ENCODE measurements around the gene RBMX. TPM values are rescaled to one million over a fixed set of nuclear protein-coding genes. Genes with fewer than 3 reads are reported as not detected.

The RBMX gene
- total RNA-seq, 1 experiment from 2014 or later = 261 TPM

DNA sequence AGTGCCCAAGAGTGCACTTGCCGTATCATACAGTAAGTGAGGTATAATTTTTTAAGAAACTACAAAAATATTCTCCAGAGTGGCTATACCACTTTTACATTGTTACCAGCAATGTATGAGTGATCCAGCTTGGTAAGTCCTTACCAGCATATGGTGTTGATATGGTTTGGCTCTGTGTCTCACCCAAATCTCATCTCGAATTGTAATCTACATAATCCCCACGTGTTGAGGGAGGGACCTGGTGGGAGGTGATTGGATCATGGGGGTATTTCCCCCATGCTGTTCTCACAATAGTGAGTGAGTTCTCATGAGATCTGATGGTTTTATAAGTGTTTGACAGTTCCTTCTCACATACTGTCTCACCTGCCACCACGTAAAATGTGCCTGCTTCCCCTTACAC lies 44.8 kb downstream of the RBMX start:
- TF ChIP-seq, protein P1, sequence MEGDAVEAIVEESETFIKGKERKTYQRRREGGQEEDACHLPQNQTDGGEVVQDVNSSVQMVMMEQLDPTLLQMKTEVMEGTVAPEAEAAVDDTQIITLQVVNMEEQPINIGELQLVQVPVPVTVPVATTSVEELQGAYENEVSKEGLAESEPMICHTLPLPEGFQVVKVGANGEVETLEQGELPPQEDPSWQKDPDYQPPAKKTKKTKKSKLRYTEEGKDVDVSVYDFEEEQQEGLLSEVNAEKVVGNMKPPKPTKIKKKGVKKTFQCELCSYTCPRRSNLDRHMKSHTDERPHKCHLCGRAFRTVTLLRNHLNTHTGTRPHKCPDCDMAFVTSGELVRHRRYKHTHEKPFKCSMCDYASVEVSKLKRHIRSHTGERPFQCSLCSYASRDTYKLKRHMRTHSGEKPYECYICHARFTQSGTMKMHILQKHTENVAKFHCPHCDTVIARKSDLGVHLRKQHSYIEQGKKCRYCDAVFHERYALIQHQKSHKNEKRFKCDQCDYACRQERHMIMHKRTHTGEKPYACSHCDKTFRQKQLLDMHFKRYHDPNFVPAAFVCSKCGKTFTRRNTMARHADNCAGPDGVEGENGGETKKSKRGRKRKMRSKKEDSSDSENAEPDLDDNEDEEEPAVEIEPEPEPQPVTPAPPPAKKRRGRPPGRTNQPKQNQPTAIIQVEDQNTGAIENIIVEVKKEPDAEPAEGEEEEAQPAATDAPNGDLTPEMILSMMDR (IDR thresholded peaks at IDR 0.05; ENCODE audit: insufficient read depth in 1 of 2, low read depth in 1 of 2, low read length in 1 of 2, severe bottlenecking in 1 of 2, unreplicated experiment in 1 of 2) = no peak
- H3K9me3 Mint-ChIP-seq (ENCODE audit: unreplicated experiment) = no peaks in the 10 kb centered on the region
- no TSS peak for BruUV-seq (replicated peaks)
- ChIA-PET POLR2A (no interaction called here), CTCF (no interaction called here)
- no peaks in the 10 kb centered on the region for H3K9me3 ChIP-seq
- H3K27me3 ChIP-seq (replicated peaks; ENCODE audit: control insufficient read depth, insufficient read depth, low read length) = no peaks in the 10 kb centered on the region
- H3K4me1 Mint-ChIP-seq (ENCODE audit: low read depth, unreplicated experiment) = no peaks in the 10 kb centered on the region
- no peaks in the 10 kb centered on the region for H3K36me3 ChIP-seq (ENCODE audit: control insufficient read depth, insufficient read depth, low read length)
- no peaks in the 10 kb centered on the region for H3K4me1 ChIP-seq
- no peaks in the 10 kb centered on the region for H3K36me3 Mint-ChIP-seq (ENCODE audit: insufficient read depth, unreplicated experiment)
- H3K4me3 Mint-ChIP-seq (ENCODE audit: unreplicated experiment) = no peak overlapping the region
- H3K27me3 Mint-ChIP-seq (ENCODE audit: insufficient read depth, unreplicated experiment) = no peaks in the 10 kb centered on the region
- no peak overlapping the region for H3K4me3 ChIP-seq (ENCODE audit: low read depth, low read length)
- DNase-seq = no peak
- intact Hi-C loops (cut with micrococcal nuclease; ENCODE audit: unreplicated experiment) = no loop called here
- no peak overlapping the region for H3K27ac Mint-ChIP-seq (ENCODE audit: unreplicated experiment)

DNA sequence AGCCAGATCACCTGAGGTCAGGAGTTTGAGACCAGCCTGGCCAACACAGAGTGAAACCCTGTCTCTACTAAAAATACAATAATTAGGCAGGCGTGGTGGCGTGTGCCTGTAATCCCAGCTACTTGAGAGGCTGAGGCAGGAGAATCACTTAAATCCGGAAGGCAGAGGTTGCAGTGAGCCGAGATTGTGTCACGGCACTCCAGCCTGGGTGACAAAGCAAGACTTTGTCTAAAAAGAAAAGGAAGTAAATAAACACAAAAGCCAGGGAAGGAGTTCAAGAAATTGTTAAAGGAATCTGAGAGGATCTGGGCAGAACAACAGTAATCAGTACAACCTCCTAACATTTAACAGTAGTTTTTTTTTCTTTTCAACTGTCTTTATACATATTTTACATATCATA lies 51.1 kb downstream of the RBMX start:
- Mint-ChIP-seq H3K4me1 (ENCODE audit: low read depth, unreplicated experiment) (no peaks in the 10 kb centered on the region), H3K27ac (ENCODE audit: unreplicated experiment) (no peak overlapping the region), H3K4me3 (ENCODE audit: unreplicated experiment) (no peak overlapping the region), H3K27me3 (ENCODE audit: insufficient read depth, unreplicated experiment) (no peaks in the 10 kb centered on the region), H3K36me3 (ENCODE audit: insufficient read depth, unreplicated experiment) (no peaks in the 10 kb centered on the region), H3K9me3 (ENCODE audit: unreplicated experiment) (no peaks in the 10 kb centered on the region)
- Histone ChIP-seq H3K36me3 (ENCODE audit: control insufficient read depth, insufficient read depth, low read length) (no peaks in the 10 kb centered on the region), H3K27me3 (replicated peaks; ENCODE audit: control insufficient read depth, insufficient read depth, low read length) (no peaks in the 10 kb centered on the region), H3K4me3 (ENCODE audit: low read depth, low read length) (no peak overlapping the region), H3K9me3 (no peaks in the 10 kb centered on the region), H3K4me1 (no peaks in the 10 kb centered on the region)
- POLR2A ChIA-PET = no interaction called here
- intact Hi-C loops (cut with micrococcal nuclease; ENCODE audit: unreplicated experiment) = no loop called here
- CTCF ChIA-PET = no interaction called here
- DNase-seq = no peak
- BruUV-seq (replicated peaks) = no TSS peak
- TF ChIP-seq, protein P1 (IDR thresholded peaks at IDR 0.05; ENCODE audit: insufficient read depth in 1 of 2, low read depth in 1 of 2, low read length in 1 of 2, severe bottlenecking in 1 of 2, unreplicated experiment in 1 of 2) = no peak

DNA sequence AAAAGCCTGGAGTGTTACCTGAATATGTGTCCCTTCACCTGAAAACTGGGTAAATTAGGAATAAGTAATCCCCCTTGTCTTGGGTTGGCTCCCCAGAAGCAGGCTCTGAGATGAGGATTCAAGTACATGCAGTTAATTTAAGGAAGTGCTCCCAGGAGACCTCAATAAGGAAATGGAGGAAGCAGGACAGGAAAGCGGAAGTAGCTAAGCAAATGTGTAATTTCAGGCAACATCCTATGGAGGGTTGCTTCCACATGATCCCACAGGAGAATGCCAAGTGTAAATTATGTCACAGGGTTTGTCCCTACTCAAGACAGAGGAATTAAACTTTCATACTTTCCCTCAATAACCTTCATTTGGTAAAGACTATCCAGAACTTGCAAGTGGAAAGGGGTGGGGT lies 51.7 kb downstream of the RBMX start:
- no peaks in the 10 kb centered on the region for H3K36me3 Mint-ChIP-seq (ENCODE audit: insufficient read depth, unreplicated experiment)
- intact Hi-C loops (cut with micrococcal nuclease; ENCODE audit: unreplicated experiment) = no loop called here
- H3K27me3 ChIP-seq (replicated peaks; ENCODE audit: control insufficient read depth, insufficient read depth, low read length) = no peaks in the 10 kb centered on the region
- H3K27me3 Mint-ChIP-seq (ENCODE audit: insufficient read depth, unreplicated experiment) = no peaks in the 10 kb centered on the region
- no peaks in the 10 kb centered on the region for H3K9me3 ChIP-seq
- POLR2A ChIA-PET = no interaction called here
- H3K36me3 ChIP-seq (ENCODE audit: control insufficient read depth, insufficient read depth, low read length) = no peaks in the 10 kb centered on the region
- H3K27ac Mint-ChIP-seq (ENCODE audit: unreplicated experiment) = no peak overlapping the region
- H3K4me1 ChIP-seq = no peaks in the 10 kb centered on the region
- no TSS peak for BruUV-seq (replicated peaks)
- no peak overlapping the region for H3K4me3 ChIP-seq (ENCODE audit: low read depth, low read length)
- CTCF ChIA-PET = no interaction called here
- H3K4me1 Mint-ChIP-seq (ENCODE audit: low read depth, unreplicated experiment) = no peaks in the 10 kb centered on the region
- TF ChIP-seq, protein P1 (IDR thresholded peaks at IDR 0.05; ENCODE audit: insufficient read depth in 1 of 2, low read depth in 1 of 2, low read length in 1 of 2, severe bottlenecking in 1 of 2, unreplicated experiment in 1 of 2) = no peak
- DNase-seq = no peak
- H3K9me3 Mint-ChIP-seq (ENCODE audit: unreplicated experiment) = no peaks in the 10 kb centered on the region
- H3K4me3 Mint-ChIP-seq (ENCODE audit: unreplicated experiment) = no peak overlapping the region
